Measurements from ENCODE around the gene C1orf105.
"Not testable (repeated sequence)": the region's sequence is repeated elsewhere in the genome, so short reads cannot be mapped to it uniquely, and the experiment has no call there.

C1orf105 gene

GRCh38 chr1:172484252-172484651 is 63.8 kb downstream of the C1orf105 start:
- TF ChIP-seq PAX5 (IDR thresholded peaks at IDR 0.05; ENCODE audit: insufficient read depth, low read length, severe bottlenecking) (no peak), SPI1 (IDR thresholded peaks at IDR 0.05; ENCODE audit: low read depth, low read length) (no peak)
- DNase-seq (ENCODE audit: insufficient read length, low spot score) (no peak), FAIRE-seq (no peak)

- no peak for FAIRE-seq
- DNase-seq (ENCODE audit: insufficient read length, low spot score), result no peak
- no peak for TF ChIP-seq POU2F2 (IDR thresholded peaks at IDR 0.05; ENCODE audit: low read depth, low read length)
- TF ChIP-seq SPI1 (IDR thresholded peaks at IDR 0.05; ENCODE audit: low read depth, low read length), result no peak
- no peak for TF ChIP-seq PAX5 (IDR thresholded peaks at IDR 0.05; ENCODE audit: insufficient read depth, low read length, severe bottlenecking)
- no peak for TF ChIP-seq TAF1 (IDR thresholded peaks at IDR 0.05; ENCODE audit: low read depth, low read length)
- TF ChIP-seq POLR2A (IDR thresholded peaks at IDR 0.05; ENCODE audit: low read depth, low read length), result no peak
- TF ChIP-seq POLR2AphosphoS5 (IDR thresholded peaks at IDR 0.05; ENCODE audit: low read depth, low read length), result no peak
These were observed 65.1 kb downstream of the C1orf105 start for GRCh38 chr1:172485626-172486025.

GRCh38 chr1:172486805-172487454 is 66.4 kb downstream of the C1orf105 start:
- no peak for DNase-seq (ENCODE audit: insufficient read length, low spot score)
- FAIRE-seq, result no peak
- TF ChIP-seq POLR2A (IDR thresholded peaks at IDR 0.05; ENCODE audit: low read depth, low read length), result no peak
- TF ChIP-seq POLR2AphosphoS5 (IDR thresholded peaks at IDR 0.05; ENCODE audit: low read depth, low read length), result no peak
- TF ChIP-seq POU2F2 (IDR thresholded peaks at IDR 0.05; ENCODE audit: low read depth, low read length), result no peak
- no peak for TF ChIP-seq SPI1 (IDR thresholded peaks at IDR 0.05; ENCODE audit: low read depth, low read length)
- TF ChIP-seq TAF1 (IDR thresholded peaks at IDR 0.05; ENCODE audit: low read depth, low read length), result no peak
- no peak for TF ChIP-seq PAX5 (IDR thresholded peaks at IDR 0.05; ENCODE audit: insufficient read depth, low read length, severe bottlenecking)

- FAIRE-seq, result no peak
- TF ChIP-seq SPI1 (IDR thresholded peaks at IDR 0.05; ENCODE audit: low read depth, low read length) (no peak), POU2F2 (IDR thresholded peaks at IDR 0.05; ENCODE audit: low read depth, low read length) (no peak), POLR2AphosphoS5 (IDR thresholded peaks at IDR 0.05; ENCODE audit: low read depth, low read length) (no peak), POLR2A (IDR thresholded peaks at IDR 0.05; ENCODE audit: low read depth, low read length) (no peak), TAF1 (IDR thresholded peaks at IDR 0.05; ENCODE audit: low read depth, low read length) (no peak), PAX5 (IDR thresholded peaks at IDR 0.05; ENCODE audit: insufficient read depth, low read length, severe bottlenecking) (no peak)
These were observed 67.1 kb downstream of the C1orf105 start for GRCh38 chr1:172487550-172487949.

GRCh38 chr1:172488393-172488792 is 67.9 kb downstream of the C1orf105 start:
- no peak for FAIRE-seq
- no peak for DNase-seq (ENCODE audit: insufficient read length, low spot score)
- TF ChIP-seq SPI1 (IDR thresholded peaks at IDR 0.05; ENCODE audit: low read depth, low read length) (no peak), POLR2AphosphoS5 (IDR thresholded peaks at IDR 0.05; ENCODE audit: low read depth, low read length) (no peak), POU2F2 (IDR thresholded peaks at IDR 0.05; ENCODE audit: low read depth, low read length) (no peak), PAX5 (IDR thresholded peaks at IDR 0.05; ENCODE audit: insufficient read depth, low read length, severe bottlenecking) (no peak), POLR2A (IDR thresholded peaks at IDR 0.05; ENCODE audit: low read depth, low read length) (no peak), TAF1 (IDR thresholded peaks at IDR 0.05; ENCODE audit: low read depth, low read length) (no peak)

More at GRCh38 chr1:172487550-172487949, 67.1 kb downstream of the C1orf105 start:
- DNase-seq (ENCODE audit: insufficient read length, low spot score), result no peak

- FAIRE-seq, result no peak
- DNase-seq (ENCODE audit: insufficient read length, low spot score), result no peak
- TF ChIP-seq POU2F2 (IDR thresholded peaks at IDR 0.05; ENCODE audit: low read depth, low read length) (no peak), TAF1 (IDR thresholded peaks at IDR 0.05; ENCODE audit: low read depth, low read length) (no peak), POLR2AphosphoS5 (IDR thresholded peaks at IDR 0.05; ENCODE audit: low read depth, low read length) (no peak), POLR2A (IDR thresholded peaks at IDR 0.05; ENCODE audit: low read depth, low read length) (no peak), SPI1 (IDR thresholded peaks at IDR 0.05; ENCODE audit: low read depth, low read length) (no peak), PAX5 (IDR thresholded peaks at IDR 0.05; ENCODE audit: insufficient read depth, low read length, severe bottlenecking) (no peak)
These were observed 69.4 kb downstream of the C1orf105 start for GRCh38 chr1:172489847-172490246.

GRCh38 chr1:172492421-172492820 is 71.9 kb downstream of the C1orf105 start:
- no peak for TF ChIP-seq POU2F2 (IDR thresholded peaks at IDR 0.05; ENCODE audit: low read depth, low read length)
- no peak for TF ChIP-seq SPI1 (IDR thresholded peaks at IDR 0.05; ENCODE audit: low read depth, low read length)
- TF ChIP-seq PAX5 (IDR thresholded peaks at IDR 0.05; ENCODE audit: insufficient read depth, low read length, severe bottlenecking), result no peak
- no peak for TF ChIP-seq POLR2A (IDR thresholded peaks at IDR 0.05; ENCODE audit: low read depth, low read length)
- no peak for TF ChIP-seq POLR2AphosphoS5 (IDR thresholded peaks at IDR 0.05; ENCODE audit: low read depth, low read length)
- no peak for TF ChIP-seq TAF1 (IDR thresholded peaks at IDR 0.05; ENCODE audit: low read depth, low read length)
- FAIRE-seq, result no peak
- DNase-seq (ENCODE audit: insufficient read length, low spot score), result no peak

GRCh38 chr1:172494166-172494565 is 73.7 kb downstream of the C1orf105 start:
- FAIRE-seq (no peak), DNase-seq (ENCODE audit: insufficient read length, low spot score) (no peak)
- TF ChIP-seq POU2F2 (IDR thresholded peaks at IDR 0.05; ENCODE audit: low read depth, low read length) (no peak), TAF1 (IDR thresholded peaks at IDR 0.05; ENCODE audit: low read depth, low read length) (no peak), SPI1 (IDR thresholded peaks at IDR 0.05; ENCODE audit: low read depth, low read length) (no peak), POLR2A (IDR thresholded peaks at IDR 0.05; ENCODE audit: low read depth, low read length) (no peak), POLR2AphosphoS5 (IDR thresholded peaks at IDR 0.05; ENCODE audit: low read depth, low read length) (no peak), PAX5 (IDR thresholded peaks at IDR 0.05; ENCODE audit: insufficient read depth, low read length, severe bottlenecking) (no peak)

GRCh38 chr1:172496127-172496526 is 75.6 kb downstream of the C1orf105 start:
- DNase-seq (ENCODE audit: insufficient read length, low spot score); FAIRE-seq: not testable (repeated sequence)

GRCh38 chr1:172496678-172497077 is 76.2 kb downstream of the C1orf105 start:
- TF ChIP-seq POU2F2 (IDR thresholded peaks at IDR 0.05; ENCODE audit: low read depth, low read length) (no peak), POLR2A (IDR thresholded peaks at IDR 0.05; ENCODE audit: low read depth, low read length) (no peak), PAX5 (IDR thresholded peaks at IDR 0.05; ENCODE audit: insufficient read depth, low read length, severe bottlenecking) (no peak), SPI1 (IDR thresholded peaks at IDR 0.05; ENCODE audit: low read depth, low read length) (no peak), TAF1 (IDR thresholded peaks at IDR 0.05; ENCODE audit: low read depth, low read length) (no peak), POLR2AphosphoS5 (IDR thresholded peaks at IDR 0.05; ENCODE audit: low read depth, low read length) (no peak)
- FAIRE-seq, result no peak
- DNase-seq (ENCODE audit: insufficient read length, low spot score), result no peak

Data from GM12891 (cell line).